Measurements from ENCODE around the gene CACNA1E. TPM values are rescaled to one million over a fixed set of nuclear protein-coding genes. Genes with fewer than 3 reads are reported as not detected.

Gene CACNA1E
- total RNA-seq, 1 donor from 2014 or later, result 0.31 TPM

- Mint-ChIP-seq H3K27ac (ENCODE audit: unreplicated experiment) (no peak overlapping the region), H3K36me3 (ENCODE audit: low read depth, unreplicated experiment) (no peaks in the 10 kb centered on the region), H3K4me1 (ENCODE audit: unreplicated experiment) (peaks cover 22% of the 10 kb centered on the region), H3K4me3 (ENCODE audit: unreplicated experiment) (no peak overlapping the region), H3K9me3 (ENCODE audit: unreplicated experiment) (no peaks in the 10 kb centered on the region), H3K27me3 (ENCODE audit: unreplicated experiment) (peaks cover 25% of the 10 kb centered on the region)
- DNase-seq (ENCODE audit: low spot score), result no peak
- no peak for TF ChIP-seq CTCF (IDR thresholded peaks at IDR 0.05; ENCODE audit: unreplicated experiment)
These were observed 5.5 kb downstream of the CACNA1E start for GRCh38 chr1:181488866-181489265.

- no peaks in the 10 kb centered on the region for H3K9me3 Mint-ChIP-seq (ENCODE audit: unreplicated experiment)
- H3K4me1 Mint-ChIP-seq (ENCODE audit: unreplicated experiment), result peaks cover 24% of the 10 kb centered on the region
- no peak overlapping the region for H3K4me3 Mint-ChIP-seq (ENCODE audit: unreplicated experiment)
- no peak for DNase-seq (ENCODE audit: low spot score)
- no peaks in the 10 kb centered on the region for H3K36me3 Mint-ChIP-seq (ENCODE audit: low read depth, unreplicated experiment)
- no peak for TF ChIP-seq CTCF (IDR thresholded peaks at IDR 0.05; ENCODE audit: unreplicated experiment)
- no peak overlapping the region for H3K27ac Mint-ChIP-seq (ENCODE audit: unreplicated experiment)
- H3K27me3 Mint-ChIP-seq (ENCODE audit: unreplicated experiment), result peaks cover 14% of the 10 kb centered on the region
These were observed 7.0 kb downstream of the CACNA1E start for GRCh38 chr1:181490276-181490675.

- Mint-ChIP-seq H3K4me3 (ENCODE audit: unreplicated experiment) (no peak overlapping the region), H3K36me3 (ENCODE audit: low read depth, unreplicated experiment) (no peaks in the 10 kb centered on the region), H3K9me3 (ENCODE audit: unreplicated experiment) (no peaks in the 10 kb centered on the region), H3K4me1 (ENCODE audit: unreplicated experiment) (peaks cover 17% of the 10 kb centered on the region), H3K27me3 (ENCODE audit: unreplicated experiment) (peaks cover 10% of the 10 kb centered on the region), H3K27ac (ENCODE audit: unreplicated experiment) (no peak overlapping the region)
- TF ChIP-seq CTCF (IDR thresholded peaks at IDR 0.05; ENCODE audit: unreplicated experiment), result no peak
- DNase-seq (ENCODE audit: low spot score), result no peak
These were observed 7.7 kb downstream of the CACNA1E start for GRCh38 chr1:181490740-181491712.

GRCh38 chr1:181493166-181493565, 9.8 kb downstream of the CACNA1E start:
- Mint-ChIP-seq H3K4me3 (ENCODE audit: unreplicated experiment) (no peak overlapping the region), H3K27ac (ENCODE audit: unreplicated experiment) (no peak overlapping the region), H3K27me3 (ENCODE audit: unreplicated experiment) (peaks cover 6% of the 10 kb centered on the region), H3K4me1 (ENCODE audit: unreplicated experiment) (peaks cover 12% of the 10 kb centered on the region), H3K36me3 (ENCODE audit: low read depth, unreplicated experiment) (no peaks in the 10 kb centered on the region), H3K9me3 (ENCODE audit: unreplicated experiment) (no peaks in the 10 kb centered on the region)
- DNase-seq (ENCODE audit: low spot score), result no peak
- no peak for TF ChIP-seq CTCF (IDR thresholded peaks at IDR 0.05; ENCODE audit: unreplicated experiment)

GRCh38 chr1:181493885-181494284, 10.6 kb downstream of the CACNA1E start:
- no peaks in the 10 kb centered on the region for H3K9me3 Mint-ChIP-seq (ENCODE audit: unreplicated experiment)
- H3K36me3 Mint-ChIP-seq (ENCODE audit: low read depth, unreplicated experiment), result no peaks in the 10 kb centered on the region
- DNase-seq (ENCODE audit: low spot score), result no peak
- H3K27ac Mint-ChIP-seq (ENCODE audit: unreplicated experiment), result no peak overlapping the region
- H3K4me3 Mint-ChIP-seq (ENCODE audit: unreplicated experiment), result no peak overlapping the region
- no peak for TF ChIP-seq CTCF (IDR thresholded peaks at IDR 0.05; ENCODE audit: unreplicated experiment)
- peaks cover 5% of the 10 kb centered on the region for H3K27me3 Mint-ChIP-seq (ENCODE audit: unreplicated experiment)
- H3K4me1 Mint-ChIP-seq (ENCODE audit: unreplicated experiment), result peaks cover 12% of the 10 kb centered on the region
